ENCODE measurements around the gene RTP5. TPM values are rescaled to one million over a fixed set of nuclear protein-coding genes. Genes with fewer than 3 reads are reported as not detected.

RTP5 gene
- total RNA-seq, 2 experiments from 2014 or later: 0.30 to 0.36 TPM

GRCh38 chr2:241911551-241911950 lies 42.0 kb downstream of the RTP5 start:
- POLR2A ChIA-PET: no interaction called here
- H3K27ac ChIP-seq (ENCODE audit: low read depth in 1 of 2, low read length in 2 of 2): no peak overlapping the region
- Mint-ChIP-seq H3K27me3 (no peaks in the 10 kb centered on the region), H3K4me3 (no peak overlapping the region), H3K27ac (no peak overlapping the region), H3K36me3 (ENCODE audit: low read depth) (peaks cover 25% of the 10 kb centered on the region), H3K9me3 (peaks cover 2% of the 10 kb centered on the region), H3K4me1 (ENCODE audit: low read depth) (no peaks in the 10 kb centered on the region)
- TF ChIP-seq CTCF (IDR thresholded peaks at IDR 0.05): no peak
- CTCF ChIA-PET: no interaction called here
- ATAC-seq (ENCODE audit: poor library complexity): no peak
- no peaks in the 10 kb centered on the region for H3K27me3 ChIP-seq (ENCODE audit: control insufficient read depth in 1 of 2, insufficient read depth in 2 of 2, low read length in 2 of 2)
- intact Hi-C loops (cut with DNase I, micrococcal nuclease): no loop called here
- DNase-seq: no peak
- no peaks in the 10 kb centered on the region for H3K4me1 ChIP-seq (ENCODE audit: insufficient read depth, low read length)
- peaks cover 5% of the 10 kb centered on the region for H3K36me3 ChIP-seq (ENCODE audit: insufficient read depth, low read length)
- peaks cover 0 to 13% of the 10 kb centered on the region in 2 experiments for H3K9me3 ChIP-seq (ENCODE audit: control insufficient read depth in 1 of 2, insufficient read depth in 1 of 2, low read length in 2 of 2)
- no peak overlapping the region for H3K4me3 ChIP-seq (ENCODE audit: low read length)

- Mint-ChIP-seq H3K27ac (no peak overlapping the region), H3K4me3 (no peak overlapping the region), H3K36me3 (ENCODE audit: low read depth) (peaks cover 25% of the 10 kb centered on the region), H3K4me1 (ENCODE audit: low read depth) (no peaks in the 10 kb centered on the region), H3K27me3 (no peaks in the 10 kb centered on the region), H3K9me3 (peaks cover 2% of the 10 kb centered on the region)
- H3K9me3 ChIP-seq (ENCODE audit: control insufficient read depth in 1 of 2, insufficient read depth in 1 of 2, low read length in 2 of 2): peaks cover 0 to 13% of the 10 kb centered on the region in 2 experiments
- ATAC-seq (ENCODE audit: poor library complexity): no peak
- TF ChIP-seq CTCF (IDR thresholded peaks at IDR 0.05): no peak
- no peaks in the 10 kb centered on the region for H3K4me1 ChIP-seq (ENCODE audit: insufficient read depth, low read length)
- no peak overlapping the region for H3K27ac ChIP-seq (ENCODE audit: low read depth in 1 of 2, low read length in 2 of 2)
- intact Hi-C loops (cut with DNase I, micrococcal nuclease): no loop called here
- no peaks in the 10 kb centered on the region for H3K27me3 ChIP-seq (ENCODE audit: control insufficient read depth in 1 of 2, insufficient read depth in 2 of 2, low read length in 2 of 2)
- no peak overlapping the region for H3K4me3 ChIP-seq (ENCODE audit: low read length)
- ChIA-PET CTCF (no interaction called here), POLR2A (no interaction called here)
- H3K36me3 ChIP-seq (ENCODE audit: insufficient read depth, low read length): peaks cover 5% of the 10 kb centered on the region
- DNase-seq: no peak
These were observed 42.6 kb downstream of the RTP5 start for GRCh38 chr2:241912021-241912555.

GRCh38 chr2:241913703-241914102 lies 44.2 kb downstream of the RTP5 start:
- Histone ChIP-seq H3K4me1 (ENCODE audit: insufficient read depth, low read length) (no peaks in the 10 kb centered on the region), H3K36me3 (ENCODE audit: insufficient read depth, low read length) (peaks cover 5% of the 10 kb centered on the region), H3K4me3 (ENCODE audit: low read length) (no peak overlapping the region), H3K27me3 (ENCODE audit: control insufficient read depth in 1 of 2, insufficient read depth in 2 of 2, low read length in 2 of 2) (no peaks in the 10 kb centered on the region), H3K27ac (ENCODE audit: low read depth in 1 of 2, low read length in 2 of 2) (no peak overlapping the region), H3K9me3 (ENCODE audit: control insufficient read depth in 1 of 2, insufficient read depth in 1 of 2, low read length in 2 of 2) (peaks cover 0 to 13% of the 10 kb centered on the region in 2 experiments)
- ATAC-seq (ENCODE audit: poor library complexity): no peak
- H3K27ac Mint-ChIP-seq: no peak overlapping the region
- intact Hi-C loops (cut with DNase I, micrococcal nuclease): no loop called here
- ChIA-PET POLR2A (no interaction called here), CTCF (no interaction called here)
- H3K4me3 Mint-ChIP-seq: no peak overlapping the region
- no peak for DNase-seq
- H3K27me3 Mint-ChIP-seq: no peaks in the 10 kb centered on the region
- no peaks in the 10 kb centered on the region for H3K4me1 Mint-ChIP-seq (ENCODE audit: low read depth)
- H3K9me3 Mint-ChIP-seq: peaks cover 2% of the 10 kb centered on the region
- TF ChIP-seq CTCF (IDR thresholded peaks at IDR 0.05): no peak
- peaks cover 25% of the 10 kb centered on the region for H3K36me3 Mint-ChIP-seq (ENCODE audit: low read depth)
